Islet of Langerhans (tissue), 1 donor: ENCODE results near the gene FOXA3.

Experiments used
- FAIRE-seq: peaks from one replicate; lab custom pipeline; 2011; peaks lifted over from hg19 to GRCh38; lab: Jason Lieb, UNC

Gene FOXA3

DNA sequence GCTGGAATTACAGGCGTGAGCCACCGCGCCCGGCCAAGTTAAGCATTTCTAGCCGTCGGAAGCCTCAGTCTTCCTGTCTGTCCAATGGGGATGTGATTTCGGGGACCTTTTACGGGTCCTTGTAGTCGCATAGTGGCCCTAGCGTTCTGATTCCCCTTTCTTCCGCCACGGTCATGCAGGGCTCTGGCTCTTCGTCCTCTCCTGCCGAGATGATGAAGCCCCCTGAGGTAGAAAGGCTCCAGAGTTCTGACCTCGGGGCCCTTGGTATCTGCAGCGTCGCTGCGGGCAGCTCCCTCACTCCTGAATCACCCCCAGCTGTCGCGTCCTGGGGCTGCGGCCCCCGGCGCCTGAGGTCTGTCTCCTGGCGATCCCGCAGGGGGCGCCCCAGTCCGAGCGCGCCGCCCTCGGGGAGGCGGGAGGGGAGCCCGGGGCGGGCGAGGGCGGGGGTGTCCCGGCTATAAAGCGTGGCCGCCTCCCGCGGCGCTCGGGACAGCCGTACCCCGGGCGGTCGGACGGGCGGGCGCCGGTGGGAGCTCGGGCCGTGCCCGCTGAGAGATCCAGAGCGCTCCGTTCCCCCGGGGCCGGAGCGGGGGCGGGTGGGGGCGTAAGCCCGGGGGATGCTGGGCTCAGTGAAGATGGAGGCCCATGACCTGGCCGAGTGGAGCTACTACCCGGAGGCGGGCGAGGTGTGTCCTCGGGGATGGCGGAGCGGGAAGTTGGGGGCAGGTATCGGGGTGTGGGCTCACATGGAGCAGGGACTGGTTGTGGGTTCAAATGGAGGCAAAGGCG is at the start of gene FOXA3:
FOXA3 (plus strand) TSS at position 487 of the 789 bp plus-strand sequence; CDS start at position 618, 131 bp downstream.
- no peak for FAIRE-seq

DNA sequence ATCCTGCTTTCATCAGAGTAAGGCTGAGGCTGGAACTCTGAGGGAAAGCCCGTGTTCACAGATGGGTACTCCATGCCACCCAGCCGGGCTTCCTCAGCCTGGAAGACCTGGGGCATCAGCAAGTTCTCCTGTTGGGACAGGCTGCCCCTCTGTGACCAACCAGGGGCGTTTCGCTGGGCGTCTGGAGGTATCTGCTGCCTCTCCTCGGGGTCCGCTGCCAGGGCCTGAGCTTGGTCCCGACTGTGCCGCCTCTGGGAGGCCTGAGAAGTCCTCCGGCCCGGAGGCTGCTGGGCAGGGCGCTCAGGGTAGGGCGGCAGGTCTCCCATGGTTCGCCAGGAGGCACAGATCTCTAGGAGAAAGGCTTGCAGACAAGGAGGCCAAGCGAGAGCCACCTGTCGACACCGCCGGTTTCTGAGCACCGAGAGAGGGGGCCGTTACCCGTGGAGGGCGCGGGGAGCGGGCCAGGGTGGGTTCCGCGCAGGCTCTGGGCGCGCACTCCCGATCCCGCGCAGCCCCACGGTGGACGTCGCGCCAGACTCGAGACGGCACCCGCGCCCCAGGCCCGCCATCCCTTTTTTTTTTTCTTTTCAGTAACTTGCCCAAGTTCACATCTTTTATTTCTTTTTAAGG is 49.2 kb upstream of the FOXA3 start, which contains the start of gene RSPH6A:
RSPH6A (minus strand) TSS at position 458 of the 630 bp plus-strand sequence; CDS start at position 326, 132 bp downstream.
- no peak for FAIRE-seq

DNA sequence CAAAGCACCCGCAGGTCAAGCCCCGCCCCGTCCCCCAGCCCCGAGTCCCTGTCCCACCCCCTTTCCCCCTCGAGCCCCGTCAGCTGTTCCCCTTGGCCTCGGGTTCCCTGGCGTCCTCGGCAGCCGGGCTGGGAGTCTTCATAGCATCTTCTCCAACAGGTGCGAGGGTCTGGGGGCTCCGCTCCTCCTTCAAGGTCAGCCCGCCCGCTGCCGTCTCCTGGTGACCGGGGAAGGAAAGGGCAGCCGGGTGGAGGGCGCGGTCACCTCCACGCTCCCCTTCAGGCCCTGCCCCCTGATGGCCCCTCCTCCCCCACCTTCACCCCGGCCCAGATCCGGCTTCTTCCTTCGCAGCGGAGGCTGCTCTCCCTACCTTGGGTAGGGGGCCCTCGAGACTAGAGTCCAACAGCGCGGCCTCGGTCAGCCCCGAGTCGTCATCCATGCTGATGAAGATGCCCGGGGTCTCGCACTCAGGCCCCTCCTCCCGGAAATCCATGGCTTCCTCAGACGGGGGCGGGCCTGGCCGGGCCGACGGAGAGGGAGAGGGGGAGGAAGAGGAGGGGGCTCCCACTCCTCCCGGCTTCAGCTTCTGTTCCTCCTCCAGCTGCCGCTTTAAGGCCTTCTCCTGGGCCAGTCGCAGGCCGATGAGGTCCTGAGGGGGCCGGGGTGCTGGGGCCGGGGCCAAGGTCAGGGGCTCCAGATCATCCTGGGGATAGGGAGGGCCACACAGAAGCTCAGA is 48.5 kb upstream of the FOXA3 start:
- FAIRE-seq = no peak

- FAIRE-seq = no peak
These were observed 47.7 kb upstream of the FOXA3 start for GRCh38 chr19:45816236-45817009.

GRCh38 chr19:45817010-45817724 is 47.0 kb upstream of the FOXA3 start:
- FAIRE-seq = no peak

DNA sequence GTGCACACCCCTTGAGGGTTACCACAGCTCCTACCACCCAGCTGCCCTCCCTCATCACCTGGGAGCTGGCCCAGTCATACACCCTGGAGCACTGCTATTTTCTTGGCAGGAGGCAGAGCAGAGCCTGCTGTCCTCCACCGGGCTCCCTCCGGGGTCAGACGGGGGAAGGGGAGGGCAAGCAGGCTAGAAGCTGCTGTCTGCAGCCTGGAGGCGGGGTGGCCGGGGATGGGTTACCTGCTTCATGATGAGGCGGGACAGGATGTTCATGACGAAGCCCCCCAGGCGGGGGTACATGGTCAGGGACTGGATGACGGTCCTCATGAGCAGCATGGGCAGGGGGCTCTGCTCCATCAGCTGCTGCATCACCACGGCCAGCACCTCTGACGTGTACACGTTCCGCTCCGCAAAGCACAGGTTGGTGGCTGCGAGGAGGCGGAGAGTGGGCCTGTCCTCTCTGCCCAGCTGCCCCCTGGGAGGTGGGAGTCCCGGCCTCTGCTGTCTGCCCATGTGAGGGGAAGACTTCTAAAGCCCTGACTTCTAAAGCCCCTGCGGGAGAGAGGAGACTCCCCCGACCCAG is 46.3 kb upstream of the FOXA3 start:
- no peak for FAIRE-seq

DNA sequence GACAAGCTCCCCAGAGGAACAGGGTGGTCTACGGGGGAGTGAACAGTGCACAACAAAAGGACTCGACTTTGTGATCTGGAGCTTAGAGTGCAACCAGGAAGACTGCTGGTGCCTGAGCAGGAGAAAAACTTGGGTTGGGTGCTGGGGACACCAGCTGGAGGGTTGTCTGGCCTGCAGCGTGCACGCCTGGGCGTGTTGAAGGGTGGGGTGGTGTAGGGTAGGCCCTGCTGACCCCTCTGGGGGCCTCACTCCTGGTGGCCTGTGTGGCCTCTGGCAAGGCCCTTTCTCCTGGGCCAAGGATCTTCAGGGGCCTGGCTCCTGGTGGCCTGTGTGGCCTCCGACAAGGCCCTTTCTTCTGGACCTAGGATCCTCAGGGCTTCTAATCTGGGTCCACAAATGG is 44.4 kb upstream of the FOXA3 start:
- FAIRE-seq = no peak

- no peak for FAIRE-seq
These were observed 43.6 kb upstream of the FOXA3 start for GRCh38 chr19:45820413-45821102.

DNA sequence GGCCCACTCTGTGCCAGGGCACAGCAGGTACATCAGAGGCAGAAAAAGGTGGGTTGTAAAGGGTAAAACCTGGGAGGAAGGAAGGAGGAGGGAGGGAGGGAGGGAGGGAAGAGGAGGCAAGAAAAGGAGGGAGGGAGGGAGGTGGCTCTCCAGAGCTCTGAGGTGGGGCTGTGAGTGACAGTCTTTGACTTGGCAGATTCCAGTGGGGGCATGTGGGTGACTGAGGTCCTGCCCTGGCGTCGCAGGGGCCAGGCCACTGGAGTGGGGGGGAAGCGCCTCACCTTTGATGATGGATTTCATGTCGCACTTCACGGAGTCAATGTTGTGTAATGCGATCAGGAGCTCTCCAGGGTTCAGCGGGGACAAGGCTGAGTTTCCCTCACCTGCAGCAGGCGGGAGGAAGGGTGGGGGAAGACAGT is 43.0 kb upstream of the FOXA3 start:
- FAIRE-seq = no peak

DNA sequence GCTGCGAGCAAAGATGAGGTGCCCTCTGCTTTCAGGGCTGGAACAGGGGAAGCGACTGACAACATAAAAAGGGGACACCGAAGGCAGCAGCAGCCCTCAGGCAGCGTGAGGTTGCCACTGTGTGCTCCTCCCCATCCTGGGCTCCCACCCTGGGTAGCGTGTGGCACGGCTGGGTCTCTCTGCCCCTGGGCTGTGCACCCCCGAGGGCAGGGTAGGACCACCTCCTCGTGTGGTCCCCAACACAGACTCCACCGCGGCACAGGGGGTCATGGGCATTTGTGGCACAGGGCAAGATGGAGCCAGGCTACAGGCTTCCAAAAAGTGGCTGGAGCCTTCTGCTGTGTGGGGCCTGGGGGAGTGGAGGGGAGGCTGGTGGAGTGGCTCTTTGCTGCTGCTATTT is 42.6 kb upstream of the FOXA3 start:
- FAIRE-seq = no peak

- FAIRE-seq = no peak
These were observed 41.4 kb upstream of the FOXA3 start for GRCh38 chr19:45822716-45823115.

DNA sequence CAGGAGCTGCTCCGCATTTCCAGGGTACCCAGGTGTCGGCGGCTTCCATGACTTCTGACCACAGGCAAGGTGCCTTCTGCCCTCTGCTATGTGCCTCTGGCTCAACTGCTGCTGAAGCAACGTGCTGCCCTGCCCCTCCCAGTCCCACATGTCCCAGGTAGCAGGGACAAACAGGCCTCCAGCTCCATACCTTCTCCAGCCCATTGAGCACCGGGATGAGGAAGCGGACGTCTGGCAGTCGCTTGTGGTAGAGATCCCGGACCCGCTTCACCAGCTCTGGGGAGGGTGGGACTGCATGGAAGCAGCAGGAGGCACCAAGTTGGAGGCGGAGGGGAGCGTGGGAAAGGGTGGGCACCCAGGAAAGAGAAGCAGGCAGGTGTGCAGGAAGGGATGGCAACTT is 40.9 kb upstream of the FOXA3 start:
- FAIRE-seq = no peak

- no peak for FAIRE-seq
These were observed 40.1 kb upstream of the FOXA3 start for GRCh38 chr19:45824041-45824471.

DNA sequence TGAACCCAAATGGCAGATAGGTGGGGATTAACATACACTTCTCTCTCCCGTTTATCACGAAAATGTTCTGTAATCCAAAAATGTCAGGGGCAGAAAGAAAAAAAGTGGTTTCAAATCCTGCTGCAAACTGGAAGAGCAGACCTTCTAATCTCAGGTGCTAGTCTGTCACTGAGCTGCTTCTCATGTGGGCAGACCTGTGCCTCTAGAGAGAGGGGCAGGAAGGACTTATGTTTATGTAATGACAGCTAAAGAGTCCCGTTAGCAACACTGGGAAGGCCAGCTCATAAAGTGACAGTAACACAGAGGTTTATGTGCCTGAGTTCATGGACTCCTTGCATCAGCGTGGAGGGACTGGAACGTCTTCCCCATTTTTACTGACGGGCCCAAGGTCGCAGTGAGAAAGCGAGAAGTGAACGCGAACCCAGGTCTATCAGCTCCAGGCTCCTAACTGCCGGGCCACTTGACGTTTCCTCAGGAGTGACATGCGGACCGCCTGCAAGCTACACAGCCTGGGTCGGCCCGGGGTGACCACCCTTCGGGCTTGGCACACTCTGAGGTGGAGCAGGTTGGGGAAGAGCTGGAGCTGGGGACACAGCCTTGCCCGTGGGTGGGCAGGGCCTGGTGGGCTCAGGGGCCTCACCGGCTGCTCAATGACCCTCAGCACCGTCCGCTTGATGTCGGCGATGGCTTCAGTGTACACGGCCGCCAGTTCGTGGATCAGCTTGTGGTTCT is 39.4 kb upstream of the FOXA3 start:
- no peak for FAIRE-seq

GRCh38 chr19:45825263-45825605 is 38.9 kb upstream of the FOXA3 start:
- FAIRE-seq = no peak

- FAIRE-seq = no peak
These were observed 37.9 kb upstream of the FOXA3 start for GRCh38 chr19:45825917-45826893.

DNA sequence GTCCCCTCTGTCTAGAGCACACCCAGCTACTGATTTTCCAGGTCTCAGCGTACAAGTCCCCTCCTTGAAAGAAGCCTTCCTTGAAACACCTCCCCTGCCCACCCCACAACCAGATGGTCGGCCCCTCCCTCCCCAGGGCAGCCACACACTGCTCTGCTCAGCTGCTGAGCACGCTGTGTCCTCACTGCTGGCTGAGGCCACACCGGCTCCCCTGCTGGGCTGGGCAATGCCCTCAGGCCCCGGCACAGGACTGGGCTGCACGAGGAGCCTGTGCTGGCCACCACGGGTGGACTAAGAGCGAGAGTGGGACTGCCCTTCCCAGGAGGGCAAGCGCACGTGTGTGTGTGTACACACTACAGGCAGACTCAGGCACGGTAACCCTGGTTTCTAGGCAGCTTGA is 37.2 kb upstream of the FOXA3 start:
- no peak for FAIRE-seq

DNA sequence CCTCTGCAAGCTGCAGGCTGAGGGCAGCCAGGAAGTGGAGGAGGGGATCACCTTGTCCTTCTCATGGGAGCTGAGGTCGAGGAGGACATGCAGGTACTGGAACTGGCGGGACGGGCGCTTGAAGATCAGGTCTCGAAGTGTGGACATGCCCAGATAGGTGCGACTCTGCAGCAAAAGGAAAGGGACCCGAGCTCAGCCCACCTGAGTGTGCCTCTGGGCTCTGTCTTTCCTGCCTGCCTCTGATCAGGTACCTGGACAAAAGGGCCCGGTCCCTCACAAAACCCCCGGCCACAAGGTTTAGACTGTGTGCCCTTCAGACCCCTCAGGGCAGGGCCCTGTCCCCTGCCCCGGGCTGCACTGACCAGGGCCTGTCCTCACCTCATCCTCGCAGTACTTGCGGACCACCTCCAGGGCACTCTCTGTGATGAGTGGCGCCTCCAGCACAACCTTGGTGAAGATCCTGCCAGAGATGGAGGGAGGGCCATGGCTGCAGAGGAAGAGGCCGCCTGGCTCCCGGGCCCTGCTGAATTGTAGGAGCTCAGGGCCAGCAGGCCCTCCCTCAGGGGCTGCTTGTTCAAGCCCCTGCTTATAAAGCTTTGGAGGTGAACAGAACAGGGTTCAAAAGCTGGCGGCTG is 36.5 kb upstream of the FOXA3 start:
- no peak for FAIRE-seq
